Measurements from ENCODE around the gene AGBL1.

- TF ChIP-seq CTCF (conservative IDR thresholded peaks at IDR 0.05; ENCODE audit: low read depth, low read length) (no peak), EZH2 (IDR thresholded peaks at IDR 0.05; ENCODE audit: borderline replicate concordance, low read depth, low read length, poor library complexity, severe bottlenecking) (no peak)
These were observed 675.2 kb downstream of the AGBL1 start for GRCh38 chr15:86754846-86755245.
